ENCODE data around the gene WWC2.

WWC2 gene

GRCh38 chr4:183182873-183183725 is 84.0 kb downstream of the WWC2 start:
- Histone ChIP-seq H3K79me2 (ENCODE audit: insufficient read depth, low read length) (no peaks in the 10 kb centered on the region), H4K20me1 (ENCODE audit: low read depth, low read length) (no peaks in the 10 kb centered on the region), H3K4me3 (ENCODE audit: insufficient read depth, low read length, poor library complexity, severe bottlenecking) (no peak overlapping the region), H3K4me2 (ENCODE audit: low read depth, low read length, poor library complexity, severe bottlenecking) (no peak overlapping the region), H2AFZ (ENCODE audit: low read depth, low read length, severe bottlenecking) (no peak overlapping the region), H3K9ac (ENCODE audit: low read length) (no peak overlapping the region), H3K9me3 (ENCODE audit: insufficient read depth, low read length) (no peaks in the 10 kb centered on the region), H3K9me2 (replicated peaks; ENCODE audit: insufficient read depth, low read length) (no peaks in the 10 kb centered on the region), H3F3A (ENCODE audit: insufficient read depth) (no peaks in the 10 kb centered on the region), H3K27ac (ENCODE audit: low read depth, low read length) (no peak overlapping the region), H3K36me3 (ENCODE audit: low read length) (no peaks in the 10 kb centered on the region), H3K27me3 (ENCODE audit: low read length) (no peaks in the 10 kb centered on the region)
- TF ChIP-seq CTCF (IDR thresholded peaks at IDR 0.05; ENCODE audit: insufficient read depth, low read length, poor library complexity, severe bottlenecking) (no peak), EZH2phosphoT487 (conservative IDR thresholded peaks at IDR 0.05; ENCODE audit: low read length) (no peak)

- Histone ChIP-seq H3K36me3 (ENCODE audit: low read length) (no peaks in the 10 kb centered on the region), H3K4me3 (ENCODE audit: insufficient read depth, low read length, poor library complexity, severe bottlenecking) (no peak overlapping the region), H3K9me2 (replicated peaks; ENCODE audit: insufficient read depth, low read length) (no peaks in the 10 kb centered on the region), H3K9me3 (ENCODE audit: insufficient read depth, low read length) (no peaks in the 10 kb centered on the region), H3F3A (ENCODE audit: insufficient read depth) (no peaks in the 10 kb centered on the region), H4K20me1 (ENCODE audit: low read depth, low read length) (no peaks in the 10 kb centered on the region), H3K4me2 (ENCODE audit: low read depth, low read length, poor library complexity, severe bottlenecking) (no peak overlapping the region), H3K9ac (ENCODE audit: low read length) (no peak overlapping the region), H3K79me2 (ENCODE audit: insufficient read depth, low read length) (no peaks in the 10 kb centered on the region), H3K27me3 (ENCODE audit: low read length) (no peaks in the 10 kb centered on the region), H3K27ac (ENCODE audit: low read depth, low read length) (no peak overlapping the region), H2AFZ (ENCODE audit: low read depth, low read length, severe bottlenecking) (no peak overlapping the region)
- TF ChIP-seq CTCF (IDR thresholded peaks at IDR 0.05; ENCODE audit: insufficient read depth, low read length, poor library complexity, severe bottlenecking) (no peak), EZH2phosphoT487 (conservative IDR thresholded peaks at IDR 0.05; ENCODE audit: low read length) (no peak)
Observed at GRCh38 chr4:183183906-183184535, 85.0 kb downstream of the WWC2 start.

- H4K20me1 ChIP-seq (ENCODE audit: low read depth, low read length): no peaks in the 10 kb centered on the region
- no peaks in the 10 kb centered on the region for H3K9me3 ChIP-seq (ENCODE audit: insufficient read depth, low read length)
- H3K9ac ChIP-seq (ENCODE audit: low read length): no peak overlapping the region
- H3K79me2 ChIP-seq (ENCODE audit: insufficient read depth, low read length): no peaks in the 10 kb centered on the region
- no peaks in the 10 kb centered on the region for H3K36me3 ChIP-seq (ENCODE audit: low read length)
- no peaks in the 10 kb centered on the region for H3K9me2 ChIP-seq (replicated peaks; ENCODE audit: insufficient read depth, low read length)
- H3K27me3 ChIP-seq (ENCODE audit: low read length): no peaks in the 10 kb centered on the region
- H3K4me2 ChIP-seq (ENCODE audit: low read depth, low read length, poor library complexity, severe bottlenecking): no peak overlapping the region
- H2AFZ ChIP-seq (ENCODE audit: low read depth, low read length, severe bottlenecking): no peak overlapping the region
- no peak overlapping the region for H3K27ac ChIP-seq (ENCODE audit: low read depth, low read length)
- TF ChIP-seq EZH2phosphoT487 (conservative IDR thresholded peaks at IDR 0.05; ENCODE audit: low read length): no peak
- no peak for TF ChIP-seq CTCF (IDR thresholded peaks at IDR 0.05; ENCODE audit: insufficient read depth, low read length, poor library complexity, severe bottlenecking)
- no peaks in the 10 kb centered on the region for H3F3A ChIP-seq (ENCODE audit: insufficient read depth)
- H3K4me3 ChIP-seq (ENCODE audit: insufficient read depth, low read length, poor library complexity, severe bottlenecking): no peak overlapping the region
Observed at GRCh38 chr4:183185018-183185417, 86.0 kb downstream of the WWC2 start.
